Cardiac fibroblast (primary cell): Measurements from ENCODE around the gene AVPR2.

Experiments used
- DNase-seq, 2 donors: peaks; one replicate each; pipeline versions ENCODE4 v3.0.0 to v3.0.0-alpha.2; 2010; ENCODE audit warnings: low read depth in 2 of 2
- H3K4me3 ChIP-seq, 2 donors: replicated peaks in 1 of 2; 1 replicate in 1 of 2; 2 replicates in 1 of 2; pipeline ENCODE4 v1.5.1; 2011; ENCODE audit warnings: low read depth in 2 of 2, low read length in 2 of 2, mild to moderate bottlenecking in 2 of 2, moderate library complexity in 1 of 2
- CTCF ChIP-seq: IDR thresholded peaks from one replicate; pipeline ENCODE4 v1.5.1; 2011; ENCODE audit warnings: low read depth, mild to moderate bottlenecking, low read length, inconsistent platforms

The AVPR2 gene

GRCh38 chrX:153956044-153956907 is 51.8 kb downstream of the AVPR2 start:
- DNase-seq = no peak
- no peak overlapping the region for H3K4me3 ChIP-seq
- TF ChIP-seq CTCF = no peak
